ENCODE data around the gene TMEM38B.

DNA sequence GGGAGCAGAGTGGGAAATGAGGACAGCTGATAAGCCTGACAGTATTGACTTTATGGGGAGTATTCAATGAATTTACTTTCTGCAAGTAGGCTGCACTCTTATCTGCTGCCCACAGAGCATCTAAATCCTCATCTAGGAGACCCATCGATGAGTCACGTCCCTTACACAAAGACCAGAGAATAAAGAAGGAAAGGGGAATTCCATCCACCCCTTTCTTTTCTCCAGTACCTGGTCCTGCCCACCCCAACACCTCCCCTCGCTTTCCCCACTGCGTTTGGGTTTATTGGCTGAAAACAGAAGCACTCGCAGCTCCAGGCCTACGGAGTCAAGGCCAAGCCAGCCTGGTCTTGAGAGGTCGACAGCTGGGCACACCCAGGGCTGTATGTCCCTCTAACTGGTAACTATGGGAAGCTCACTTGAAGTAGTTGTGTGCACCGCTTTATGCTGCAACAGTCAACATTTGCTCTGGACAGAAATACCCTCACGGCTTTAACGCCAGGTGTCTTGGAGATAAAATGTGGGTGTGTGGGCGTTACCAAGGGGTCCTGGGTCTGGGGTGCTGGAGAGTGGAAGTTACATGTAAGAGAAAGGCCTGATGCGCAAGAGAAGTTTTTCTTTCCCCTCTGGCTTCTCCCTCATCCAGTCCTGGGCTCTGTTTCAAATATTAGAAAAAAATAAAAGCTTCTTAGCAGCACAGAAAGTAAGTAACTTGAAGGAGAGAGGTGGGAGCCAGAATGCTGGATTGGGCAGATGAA lies 46.6 kb upstream of the TMEM38B start:
- TF ChIP-seq, protein P1, sequence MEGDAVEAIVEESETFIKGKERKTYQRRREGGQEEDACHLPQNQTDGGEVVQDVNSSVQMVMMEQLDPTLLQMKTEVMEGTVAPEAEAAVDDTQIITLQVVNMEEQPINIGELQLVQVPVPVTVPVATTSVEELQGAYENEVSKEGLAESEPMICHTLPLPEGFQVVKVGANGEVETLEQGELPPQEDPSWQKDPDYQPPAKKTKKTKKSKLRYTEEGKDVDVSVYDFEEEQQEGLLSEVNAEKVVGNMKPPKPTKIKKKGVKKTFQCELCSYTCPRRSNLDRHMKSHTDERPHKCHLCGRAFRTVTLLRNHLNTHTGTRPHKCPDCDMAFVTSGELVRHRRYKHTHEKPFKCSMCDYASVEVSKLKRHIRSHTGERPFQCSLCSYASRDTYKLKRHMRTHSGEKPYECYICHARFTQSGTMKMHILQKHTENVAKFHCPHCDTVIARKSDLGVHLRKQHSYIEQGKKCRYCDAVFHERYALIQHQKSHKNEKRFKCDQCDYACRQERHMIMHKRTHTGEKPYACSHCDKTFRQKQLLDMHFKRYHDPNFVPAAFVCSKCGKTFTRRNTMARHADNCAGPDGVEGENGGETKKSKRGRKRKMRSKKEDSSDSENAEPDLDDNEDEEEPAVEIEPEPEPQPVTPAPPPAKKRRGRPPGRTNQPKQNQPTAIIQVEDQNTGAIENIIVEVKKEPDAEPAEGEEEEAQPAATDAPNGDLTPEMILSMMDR (IDR thresholded peaks at IDR 0.05; ENCODE audit: poor library complexity) = no peak
- TF ChIP-seq EZH2 (IDR thresholded peaks at IDR 0.05; ENCODE audit: borderline replicate concordance) = no peak

Measured in hepatocyte (in vitro differentiated cells).